SIG-M5 (cell line): ENCODE measurements around the gene ITPRIPL1.
"Not testable (repeated sequence)": the region's sequence is repeated elsewhere in the genome, so short reads cannot be mapped to it uniquely, and the experiment has no call there.

ENCODE experiments used
- DNase-seq: peaks from one replicate; lab custom pipeline; 2025; lab: John Stamatoyannopoulos, UW

Gene ITPRIPL1

DNA sequence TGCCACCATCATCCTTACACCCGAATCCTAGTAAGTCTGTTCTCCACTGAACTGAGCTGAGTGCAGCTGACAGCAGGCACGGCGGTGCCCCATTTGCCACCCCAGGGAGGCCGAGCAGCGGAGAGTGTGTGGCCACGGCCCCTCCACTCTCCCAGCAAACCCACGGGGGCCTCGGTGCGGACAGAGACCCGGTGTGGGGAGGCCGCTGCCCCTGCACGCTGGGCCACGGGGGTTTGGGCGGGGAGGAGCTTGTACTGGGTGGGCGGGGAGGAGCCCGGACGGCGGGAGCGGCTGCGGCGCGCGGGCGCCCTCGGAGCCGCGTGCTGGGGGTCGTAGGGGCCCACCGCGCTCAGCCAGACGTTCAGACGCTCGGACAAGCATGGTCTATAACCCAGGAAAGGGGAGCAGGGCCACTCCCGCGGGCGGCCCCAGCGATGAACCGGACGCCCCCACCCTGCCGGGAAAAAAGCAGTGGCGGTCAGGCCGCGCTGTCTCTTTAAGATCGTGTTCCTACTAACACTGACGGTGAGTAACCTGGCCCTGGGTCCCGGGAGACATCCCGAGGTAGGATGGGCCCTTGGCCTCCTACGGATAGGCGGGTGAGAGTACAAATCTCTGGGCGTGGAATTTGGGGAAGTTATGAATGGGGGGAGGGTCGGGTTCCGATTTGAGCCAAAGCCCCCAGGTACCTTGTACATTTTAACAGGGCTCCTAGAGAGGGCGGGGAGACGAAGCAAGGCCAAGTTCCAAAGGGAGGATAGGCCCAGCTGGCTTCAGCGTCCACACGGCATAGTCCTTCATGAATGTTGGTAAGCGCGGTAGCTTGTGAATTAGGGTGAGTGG lies at the start of gene ITPRIPL1:
TSS of gene ITPRIPL1 (plus strand) at position 277 of the 843 bp plus-strand sequence. CDS start at position 800, 523 bp downstream.
- no peak for DNase-seq

GRCh38 chr2:96276787-96277499 lies 48.2 kb upstream of the ITPRIPL1 start:
- DNase-seq, result no peak

DNA sequence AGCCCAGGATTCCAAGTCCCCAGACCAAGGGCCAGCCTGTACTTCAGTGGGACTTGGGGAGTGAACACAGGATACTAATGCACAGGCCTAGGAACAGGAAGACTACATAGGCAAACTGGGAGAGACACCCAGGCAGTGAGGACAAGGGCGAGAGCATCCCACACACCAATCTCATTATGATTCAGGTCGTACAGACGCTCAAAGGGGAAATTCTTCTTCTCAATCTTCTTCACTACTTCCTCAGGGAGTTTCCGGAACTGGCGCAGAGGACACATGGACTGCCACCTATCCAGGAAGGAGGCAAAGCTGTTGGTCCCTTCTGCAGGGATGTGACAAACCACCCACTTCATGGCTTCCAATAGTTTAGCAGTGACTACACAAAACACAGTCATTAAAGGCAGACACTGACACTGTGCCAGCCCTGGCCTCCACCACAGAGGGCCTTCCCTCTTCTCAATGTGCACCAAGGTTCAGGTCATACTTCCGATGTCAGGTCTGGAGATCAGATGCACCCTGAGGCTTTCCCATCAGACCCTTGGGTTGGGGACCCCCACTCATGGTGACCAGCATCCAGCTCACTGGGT lies 37.8 kb upstream of the ITPRIPL1 start:
- DNase-seq, result no peak

DNA sequence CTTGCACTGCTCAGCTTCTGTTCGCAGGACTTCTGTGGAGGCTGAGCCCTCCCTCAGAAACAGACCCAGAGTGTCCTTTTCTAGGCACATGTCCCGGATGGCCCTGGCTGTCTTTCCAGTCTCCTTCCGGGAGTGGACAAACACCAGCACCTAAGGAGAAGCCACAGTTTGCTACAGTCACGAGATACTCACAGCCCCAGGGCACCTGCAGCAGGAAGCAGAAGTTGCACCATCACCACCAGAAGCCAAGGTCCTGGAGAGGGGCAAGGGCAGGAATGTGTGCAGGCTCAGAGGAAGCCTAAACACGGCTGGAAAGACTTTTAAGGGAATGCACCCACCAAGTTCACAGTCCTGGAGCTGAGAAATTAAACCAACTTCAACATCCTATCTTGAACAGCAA lies 33.4 kb upstream of the ITPRIPL1 start:
- no peak for DNase-seq

DNA sequence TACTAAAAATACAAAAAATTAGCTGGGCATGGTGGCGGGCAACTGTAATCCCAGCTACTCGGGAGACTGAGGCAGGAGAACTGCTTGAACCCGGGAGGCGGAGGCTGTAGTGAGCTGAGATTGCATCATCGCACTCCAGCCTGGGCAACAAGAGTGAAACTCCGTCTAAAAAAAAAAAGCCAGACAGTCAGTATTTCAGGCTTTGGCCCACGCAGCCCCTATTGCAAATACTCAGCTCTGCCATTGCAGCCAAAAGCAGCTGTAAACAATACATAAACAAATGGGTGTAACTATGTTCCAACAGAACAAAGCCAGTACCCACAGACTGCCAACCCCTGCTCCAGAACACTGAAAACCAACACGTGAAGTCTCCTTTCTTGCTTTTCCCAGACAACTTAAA lies 30.8 kb upstream of the ITPRIPL1 start:
- DNase-seq, result not testable (repeated sequence)

DNA sequence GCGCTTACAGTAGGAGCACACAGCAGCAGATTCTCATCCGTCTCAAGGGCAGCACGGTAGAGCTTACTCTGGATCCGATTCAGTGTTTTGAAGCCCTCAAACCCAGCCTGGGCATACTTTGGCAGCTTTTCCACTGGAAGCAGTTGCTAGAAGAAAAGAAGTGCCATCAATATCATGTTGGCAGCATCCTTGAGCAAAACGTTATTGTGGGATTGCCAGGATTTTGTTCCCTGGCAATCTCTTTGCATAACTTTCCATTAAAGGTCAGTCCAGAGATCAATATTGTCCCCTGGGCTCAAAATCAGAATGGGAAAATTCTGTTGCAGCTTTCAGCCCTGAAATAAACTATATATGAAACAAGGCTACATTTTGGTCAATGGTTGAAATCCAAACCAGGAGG lies 28.2 kb upstream of the ITPRIPL1 start:
- DNase-seq, result no peak

DNA sequence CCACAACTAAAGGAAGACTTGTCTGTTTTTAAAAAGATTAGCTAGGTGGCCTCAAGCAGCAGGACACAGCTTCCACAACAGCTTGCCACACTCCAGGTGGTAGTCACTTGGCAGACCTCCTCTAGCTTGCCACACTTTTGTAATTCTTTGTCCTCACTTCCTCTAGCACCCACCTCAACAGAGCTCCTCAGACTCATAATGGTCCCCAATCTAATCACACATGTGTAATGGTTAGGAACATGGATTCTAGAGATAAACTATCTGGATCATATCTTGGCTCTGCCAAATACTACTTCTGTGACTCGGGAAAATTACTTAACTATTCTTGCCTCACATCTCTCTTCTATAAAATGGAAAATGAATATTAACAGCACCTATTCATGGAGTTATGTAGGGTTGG lies 23.3 kb upstream of the ITPRIPL1 start:
- no peak for DNase-seq

DNA sequence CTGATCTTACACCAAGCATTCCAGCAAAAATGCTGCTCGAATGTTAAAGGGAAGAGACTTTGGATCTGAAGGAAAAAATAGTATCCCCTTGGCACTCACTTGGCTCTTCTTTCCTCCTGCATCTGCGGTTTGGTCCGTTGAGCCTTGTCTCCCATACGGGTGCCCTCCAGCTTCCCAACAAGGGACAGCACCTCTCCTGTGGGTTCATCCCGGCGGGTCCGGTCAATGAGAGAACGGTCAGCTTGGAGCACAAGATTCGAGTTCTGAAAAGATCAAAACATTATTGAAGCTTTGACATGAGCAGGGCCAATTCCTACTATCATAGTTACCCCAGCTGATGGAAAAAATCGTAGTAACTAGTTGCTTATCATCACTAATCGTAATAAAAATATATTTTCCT lies 20.5 kb upstream of the ITPRIPL1 start:
- no peak for DNase-seq

DNA sequence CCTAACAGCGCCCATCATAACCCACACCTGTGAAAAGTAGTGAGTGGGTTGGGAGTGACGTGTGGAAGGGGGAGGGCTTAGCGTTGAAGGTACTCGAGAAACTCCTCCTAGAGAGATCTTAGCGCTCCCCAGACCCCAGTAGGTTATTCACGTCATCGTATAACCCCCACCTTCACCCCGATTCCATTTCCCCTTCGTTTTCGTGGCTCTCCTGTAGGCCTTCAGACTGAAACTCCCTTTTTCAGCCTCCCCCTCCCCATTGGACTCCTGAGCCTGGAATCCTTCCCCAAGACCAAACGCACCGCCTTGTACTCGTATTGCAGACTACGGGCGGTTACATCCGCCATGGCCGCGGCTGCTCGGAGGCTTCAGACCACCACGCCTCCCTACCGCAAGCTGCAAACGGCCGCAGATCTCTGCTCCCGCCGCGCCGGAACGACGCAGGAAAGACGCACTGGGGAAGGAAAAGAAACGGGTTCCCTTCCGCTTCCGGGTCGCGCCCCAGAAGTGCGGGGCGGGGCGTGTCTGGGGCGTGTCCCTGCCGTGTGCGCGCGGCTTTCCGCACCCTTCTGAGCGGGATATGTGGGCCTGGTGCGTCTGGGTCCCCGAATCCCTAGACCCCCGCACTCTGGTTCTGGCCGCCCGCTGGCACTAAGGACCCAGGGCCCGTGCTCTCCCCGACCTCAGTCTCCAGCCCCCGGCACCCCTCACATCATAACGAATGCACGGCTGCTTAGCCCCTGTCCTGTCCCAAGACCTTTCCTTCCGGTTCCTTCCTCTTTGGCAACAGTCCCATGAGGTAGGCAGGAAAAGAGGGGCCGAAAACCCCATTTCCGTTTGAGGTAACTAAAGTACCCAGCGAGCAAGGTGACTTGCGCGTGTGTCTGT lies 19.8 kb upstream of the ITPRIPL1 start, which contains the start of gene SNRNP200:
TSS of gene SNRNP200 (minus strand) at position 456 of the 888 bp plus-strand sequence. CDS start at position 347, 109 bp downstream.
- DNase-seq, result peak; percentile 56

- no peak for DNase-seq
Measured at GRCh38 chr2:96305979-96306308, 19.2 kb upstream of the ITPRIPL1 start.

DNA sequence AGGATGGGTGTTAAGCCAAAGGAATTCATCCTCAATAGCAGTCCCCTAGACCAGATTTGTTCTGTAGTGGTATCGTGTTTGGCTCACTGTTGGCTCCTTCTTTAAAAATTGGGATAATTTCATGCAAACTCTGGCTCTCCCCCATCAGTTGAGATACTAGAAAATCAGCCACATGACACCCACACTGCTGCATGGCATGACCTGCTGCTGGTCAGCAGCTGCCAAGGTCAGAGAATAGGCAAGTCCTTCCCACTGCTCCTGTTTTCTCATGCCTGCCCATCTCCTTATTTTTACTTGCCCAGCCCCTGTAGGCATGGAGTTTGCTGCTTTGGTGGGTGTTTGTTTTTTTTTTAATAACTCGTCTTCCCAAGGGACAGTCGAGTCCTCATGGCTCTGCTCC lies 18.7 kb upstream of the ITPRIPL1 start:
- no peak for DNase-seq

GRCh38 chr2:96308248-96308647 lies 16.9 kb upstream of the ITPRIPL1 start:
- DNase-seq, result no peak

DNA sequence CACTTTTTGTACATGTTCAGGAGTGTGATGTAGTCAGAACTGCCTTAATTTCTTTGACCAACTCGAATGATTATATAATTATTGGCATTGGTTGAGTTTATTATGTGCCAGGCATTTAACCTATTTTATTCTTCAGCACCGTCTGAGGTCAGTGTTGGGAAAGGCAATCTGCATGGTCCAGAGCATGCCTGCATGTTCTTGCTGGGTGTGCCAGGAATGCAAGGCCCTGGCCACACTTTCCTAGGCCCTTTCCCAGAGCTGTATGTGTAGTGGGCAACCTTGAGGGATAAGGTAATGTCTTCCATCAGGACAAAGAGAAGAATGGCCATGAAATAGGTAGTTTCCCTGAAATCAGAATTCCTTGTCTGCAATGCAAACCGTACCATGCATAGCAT lies 10.1 kb upstream of the ITPRIPL1 start:
- DNase-seq, result no peak

- DNase-seq, result no peak
Measured at GRCh38 chr2:96315400-96316071, 9.6 kb upstream of the ITPRIPL1 start.

DNA sequence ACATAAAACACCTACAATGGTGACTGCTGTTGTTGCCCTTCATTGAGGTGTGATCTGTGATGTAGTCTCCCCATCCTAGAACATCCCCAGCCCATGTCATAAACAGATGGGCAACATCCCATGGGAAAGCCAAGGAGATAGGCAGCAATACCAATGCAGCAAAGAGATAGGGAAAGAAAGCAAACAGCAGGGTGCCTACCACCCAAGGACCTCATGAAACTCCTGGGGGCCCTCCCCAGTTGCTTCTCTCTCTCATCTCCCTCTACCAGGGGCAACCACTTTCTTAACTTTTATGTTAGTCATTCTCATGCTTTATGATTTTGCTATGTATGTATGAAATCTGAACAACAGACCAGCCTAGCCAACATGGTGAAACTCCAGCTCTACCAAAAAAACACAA lies 8.1 kb upstream of the ITPRIPL1 start:
- no peak for DNase-seq

- no peak for DNase-seq
Measured at GRCh38 chr2:96317584-96317997, 7.5 kb upstream of the ITPRIPL1 start.

DNA sequence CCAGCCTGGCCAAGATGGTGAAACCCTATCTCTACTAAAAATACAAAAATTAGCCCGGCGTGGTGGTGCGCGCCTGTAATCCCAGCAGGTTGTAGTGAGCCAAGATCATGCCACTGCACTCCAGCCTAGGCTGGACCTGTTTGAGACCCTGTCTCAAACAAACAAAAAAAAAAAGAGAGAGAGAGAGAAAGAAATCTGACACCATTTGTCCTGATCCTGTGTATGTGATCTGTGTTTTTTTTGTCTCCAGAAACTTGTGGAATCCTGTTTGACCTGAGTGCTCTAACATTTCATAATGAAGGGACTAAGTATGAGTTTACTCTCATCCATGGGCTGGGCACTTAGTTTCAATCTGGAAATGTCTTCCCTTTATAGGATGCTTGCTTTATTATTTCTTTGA lies 6.4 kb upstream of the ITPRIPL1 start:
- no peak for DNase-seq

DNA sequence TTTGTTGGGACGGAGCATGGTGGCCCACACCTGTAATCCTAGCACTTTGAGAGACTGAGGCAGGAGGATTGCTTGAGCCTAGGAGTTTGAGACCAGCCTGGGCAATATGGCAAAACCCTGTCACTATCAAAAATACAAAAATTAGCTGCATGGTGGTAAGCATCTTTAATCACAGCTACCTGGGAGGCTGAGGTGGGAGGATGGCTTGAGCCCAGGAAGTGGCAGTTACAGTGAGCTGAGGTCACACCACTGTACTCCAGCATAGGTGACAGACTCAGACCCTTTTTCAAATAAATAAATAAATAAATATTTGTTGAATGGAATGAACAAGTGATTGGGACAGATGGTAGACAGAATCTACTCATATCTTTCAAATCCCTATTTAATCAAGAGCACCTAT lies 5.7 kb upstream of the ITPRIPL1 start:
- no peak for DNase-seq

DNA sequence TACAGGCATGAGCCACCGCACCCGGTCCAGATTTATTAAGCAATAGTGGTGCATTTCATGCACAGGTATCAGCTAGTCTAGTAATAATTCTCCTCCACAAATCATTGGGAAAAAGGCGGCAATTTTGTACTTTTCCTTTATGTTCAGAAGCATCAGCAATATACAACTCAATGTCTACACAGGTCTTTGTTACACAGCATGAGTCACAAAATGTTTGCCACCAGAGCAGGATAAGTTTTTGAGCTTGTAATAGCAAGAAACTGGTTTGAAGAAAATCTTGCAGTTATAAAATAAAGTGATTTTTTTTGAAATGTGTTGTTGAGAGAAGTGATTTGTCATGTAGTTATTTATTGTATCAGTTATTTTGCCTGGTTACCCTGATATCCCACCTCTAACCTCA lies 4.8 kb upstream of the ITPRIPL1 start:
- DNase-seq, result no peak

DNA sequence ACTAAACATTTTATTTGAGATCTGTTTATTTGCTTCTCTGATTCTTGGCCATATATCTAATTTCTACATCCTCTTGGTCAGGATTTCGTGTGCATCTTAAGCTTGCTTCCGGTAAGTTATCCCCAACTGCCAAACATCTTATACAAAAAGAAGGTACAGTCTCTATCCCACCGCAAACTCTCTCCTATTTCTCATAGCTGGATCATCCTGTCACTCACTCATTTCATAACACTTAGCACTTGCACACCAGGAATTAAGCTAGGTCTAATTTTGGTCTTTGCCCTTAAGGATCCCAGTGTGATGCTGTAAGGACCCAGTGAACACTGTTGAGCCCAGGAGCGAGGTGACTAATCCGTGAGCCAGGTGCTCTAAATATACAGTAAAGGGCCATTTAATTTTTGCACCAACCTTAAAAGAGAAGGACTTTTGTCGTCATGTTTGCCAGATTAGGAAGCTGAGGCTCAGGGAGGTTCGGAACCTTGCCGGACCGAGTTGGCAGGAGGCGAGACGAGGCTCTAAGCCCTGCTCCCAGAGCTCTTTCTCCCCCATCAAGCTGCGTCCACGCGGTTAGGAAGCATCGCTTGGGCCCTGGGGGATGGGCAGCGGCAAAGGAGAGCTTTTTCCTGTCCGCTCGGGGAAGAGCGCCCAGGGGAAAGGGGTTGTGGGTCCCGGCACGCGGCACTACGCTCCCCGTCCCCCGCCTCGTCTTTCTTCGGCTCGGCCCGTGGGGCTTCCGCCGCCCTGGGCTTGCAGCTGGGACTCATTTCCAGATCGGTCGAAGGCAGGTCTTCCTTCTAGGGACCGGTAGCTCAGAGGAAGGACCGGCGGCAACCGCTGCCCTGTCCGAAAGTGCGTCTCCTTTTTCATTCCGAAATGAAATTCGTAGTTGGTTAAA lies 4.1 kb upstream of the ITPRIPL1 start:
- no peak for DNase-seq
